ENCODE measurements around the gene PSMB2. TPM values are rescaled to one million over a fixed set of nuclear protein-coding genes. Genes with fewer than 3 reads are reported as not detected.

Gene PSMB2
- total and polyA plus RNA-seq, 10 of the 15 experiments (the other 5 are each of a cell fraction or from before 2014, with no cell fraction given), result 71.7 to 299 (median 145) TPM

DNA sequence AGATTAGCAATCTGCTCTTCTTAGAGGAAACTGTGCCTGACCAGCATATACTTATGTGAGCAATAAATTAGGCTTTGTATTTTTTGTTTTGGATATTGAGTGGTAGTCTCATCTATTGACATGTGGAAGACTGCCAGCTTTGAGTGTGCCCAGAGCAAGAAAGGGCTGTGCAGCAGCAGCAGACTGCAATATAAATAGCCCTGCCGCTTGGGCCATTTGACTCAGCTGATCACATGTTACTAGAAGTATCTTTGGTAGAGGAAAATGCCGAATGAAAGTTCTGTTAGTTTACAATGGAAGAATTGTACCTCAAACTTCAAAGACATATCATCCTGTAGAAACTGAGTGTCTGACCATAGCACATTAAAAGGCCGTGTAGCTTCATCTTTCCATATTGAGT, 9.1 kb upstream of the PSMB2 start:
- no peak for TF ChIP-seq ETV6 (conservative IDR thresholded peaks at IDR 0.05 in 1 of 2, IDR thresholded peaks at IDR 0.05 in 1 of 2; ENCODE audit: borderline replicate concordance in 1 of 2, low read depth in 1 of 2)
- TF ChIP-seq ZSCAN29 (IDR thresholded peaks at IDR 0.05), result no peak
- TF ChIP-seq, protein P1, sequence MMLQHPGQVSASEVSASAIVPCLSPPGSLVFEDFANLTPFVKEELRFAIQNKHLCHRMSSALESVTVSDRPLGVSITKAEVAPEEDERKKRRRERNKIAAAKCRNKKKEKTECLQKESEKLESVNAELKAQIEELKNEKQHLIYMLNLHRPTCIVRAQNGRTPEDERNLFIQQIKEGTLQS (IDR thresholded peaks at IDR 0.05; ENCODE audit: borderline replicate concordance, extremely low read depth, low read depth, low read length), result no peak
- TF ChIP-seq POLR2AphosphoS2 (IDR thresholded peaks at IDR 0.05; ENCODE audit: low read depth, low read length), result no peak
- TF ChIP-seq FOXM1 (IDR thresholded peaks at IDR 0.05; ENCODE audit: low read depth, low read length), result no peak
- TF ChIP-seq KDM1A (IDR thresholded peaks at IDR 0.05; ENCODE audit: borderline replicate concordance), result no peak
- TF ChIP-seq SPI1 (IDR thresholded peaks at IDR 0.05; ENCODE audit: borderline replicate concordance, insufficient read depth, low read depth, low read length), result no peak
- TF ChIP-seq SIN3A (IDR thresholded peaks at IDR 0.05; ENCODE audit: low read depth, low read length), result no peak
- TF ChIP-seq, protein P2, sequence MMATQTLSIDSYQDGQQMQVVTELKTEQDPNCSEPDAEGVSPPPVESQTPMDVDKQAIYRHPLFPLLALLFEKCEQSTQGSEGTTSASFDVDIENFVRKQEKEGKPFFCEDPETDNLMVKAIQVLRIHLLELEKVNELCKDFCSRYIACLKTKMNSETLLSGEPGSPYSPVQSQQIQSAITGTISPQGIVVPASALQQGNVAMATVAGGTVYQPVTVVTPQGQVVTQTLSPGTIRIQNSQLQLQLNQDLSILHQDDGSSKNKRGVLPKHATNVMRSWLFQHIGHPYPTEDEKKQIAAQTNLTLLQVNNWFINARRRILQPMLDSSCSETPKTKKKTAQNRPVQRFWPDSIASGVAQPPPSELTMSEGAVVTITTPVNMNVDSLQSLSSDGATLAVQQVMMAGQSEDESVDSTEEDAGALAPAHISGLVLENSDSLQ (IDR thresholded peaks at IDR 0.05), result no peak
- TF ChIP-seq CHD1 (IDR thresholded peaks at IDR 0.05; ENCODE audit: low read depth, low read length), result no peak
- no peak for TF ChIP-seq STAT1 (conservative IDR thresholded peaks at IDR 0.05)
- TF ChIP-seq, protein P3, sequence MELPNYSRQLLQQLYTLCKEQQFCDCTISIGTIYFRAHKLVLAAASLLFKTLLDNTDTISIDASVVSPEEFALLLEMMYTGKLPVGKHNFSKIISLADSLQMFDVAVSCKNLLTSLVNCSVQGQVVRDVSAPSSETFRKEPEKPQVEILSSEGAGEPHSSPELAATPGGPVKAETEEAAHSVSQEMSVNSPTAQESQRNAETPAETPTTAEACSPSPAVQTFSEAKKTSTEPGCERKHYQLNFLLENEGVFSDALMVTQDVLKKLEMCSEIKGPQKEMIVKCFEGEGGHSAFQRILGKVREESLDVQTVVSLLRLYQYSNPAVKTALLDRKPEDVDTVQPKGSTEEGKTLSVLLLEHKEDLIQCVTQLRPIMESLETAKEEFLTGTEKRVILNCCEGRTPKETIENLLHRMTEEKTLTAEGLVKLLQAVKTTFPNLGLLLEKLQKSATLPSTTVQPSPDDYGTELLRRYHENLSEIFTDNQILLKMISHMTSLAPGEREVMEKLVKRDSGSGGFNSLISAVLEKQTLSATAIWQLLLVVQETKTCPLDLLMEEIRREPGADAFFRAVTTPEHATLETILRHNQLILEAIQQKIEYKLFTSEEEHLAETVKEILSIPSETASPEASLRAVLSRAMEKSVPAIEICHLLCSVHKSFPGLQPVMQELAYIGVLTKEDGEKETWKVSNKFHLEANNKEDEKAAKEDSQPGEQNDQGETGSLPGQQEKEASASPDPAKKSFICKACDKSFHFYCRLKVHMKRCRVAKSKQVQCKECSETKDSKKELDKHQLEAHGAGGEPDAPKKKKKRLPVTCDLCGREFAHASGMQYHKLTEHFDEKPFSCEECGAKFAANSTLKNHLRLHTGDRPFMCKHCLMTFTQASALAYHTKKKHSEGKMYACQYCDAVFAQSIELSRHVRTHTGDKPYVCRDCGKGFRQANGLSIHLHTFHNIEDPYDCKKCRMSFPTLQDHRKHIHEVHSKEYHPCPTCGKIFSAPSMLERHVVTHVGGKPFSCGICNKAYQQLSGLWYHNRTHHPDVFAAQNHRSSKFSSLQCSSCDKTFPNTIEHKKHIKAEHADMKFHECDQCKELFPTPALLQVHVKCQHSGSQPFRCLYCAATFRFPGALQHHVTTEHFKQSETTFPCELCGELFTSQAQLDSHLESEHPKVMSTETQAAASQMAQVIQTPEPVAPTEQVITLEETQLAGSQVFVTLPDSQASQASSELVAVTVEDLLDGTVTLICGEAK (IDR thresholded peaks at IDR 0.05; ENCODE audit: borderline replicate concordance), result no peak
- no peak for TF ChIP-seq ESRRA (IDR thresholded peaks at IDR 0.05; ENCODE audit: low read length)
- no peak for TF ChIP-seq NR2C1 (IDR thresholded peaks at IDR 0.05)
- no peak for TF ChIP-seq CBFB (IDR thresholded peaks at IDR 0.05; ENCODE audit: low read depth)
- TF ChIP-seq BRCA1 (IDR thresholded peaks at IDR 0.05; ENCODE audit: low read depth, low read length), result no peak
- TF ChIP-seq, protein P4, sequence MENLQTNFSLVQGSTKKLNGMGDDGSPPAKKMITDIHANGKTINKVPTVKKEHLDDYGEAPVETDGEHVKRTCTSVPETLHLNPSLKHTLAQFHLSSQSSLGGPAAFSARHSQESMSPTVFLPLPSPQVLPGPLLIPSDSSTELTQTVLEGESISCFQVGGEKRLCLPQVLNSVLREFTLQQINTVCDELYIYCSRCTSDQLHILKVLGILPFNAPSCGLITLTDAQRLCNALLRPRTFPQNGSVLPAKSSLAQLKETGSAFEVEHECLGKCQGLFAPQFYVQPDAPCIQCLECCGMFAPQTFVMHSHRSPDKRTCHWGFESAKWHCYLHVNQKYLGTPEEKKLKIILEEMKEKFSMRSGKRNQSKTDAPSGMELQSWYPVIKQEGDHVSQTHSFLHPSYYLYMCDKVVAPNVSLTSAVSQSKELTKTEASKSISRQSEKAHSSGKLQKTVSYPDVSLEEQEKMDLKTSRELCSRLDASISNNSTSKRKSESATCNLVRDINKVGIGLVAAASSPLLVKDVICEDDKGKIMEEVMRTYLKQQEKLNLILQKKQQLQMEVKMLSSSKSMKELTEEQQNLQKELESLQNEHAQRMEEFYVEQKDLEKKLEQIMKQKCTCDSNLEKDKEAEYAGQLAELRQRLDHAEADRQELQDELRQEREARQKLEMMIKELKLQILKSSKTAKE (IDR thresholded peaks at IDR 0.05; ENCODE audit: low read depth, poor library complexity, severe bottlenecking), result no peak
- no peak for TF ChIP-seq ZBED1 (IDR thresholded peaks at IDR 0.05; ENCODE audit: borderline replicate concordance)
- FAIRE-seq, result no peak
- Histone ChIP-seq H3K36me3 (ENCODE audit: control insufficient read depth in 2 of 2, insufficient read depth in 2 of 2, low read length in 1 of 2) (no peaks in the 10 kb centered on the region), H3K4me1 (ENCODE audit: control insufficient read depth, insufficient read depth, low read length) (no peaks in the 10 kb centered on the region), H4K20me1 (ENCODE audit: control insufficient read depth, insufficient read depth) (no peaks in the 10 kb centered on the region), H3K4me3 (no peak overlapping the region), H2AFZ (ENCODE audit: control insufficient read depth, low read depth, low read length) (no peak overlapping the region), H3K9ac (ENCODE audit: control insufficient read depth, insufficient read depth, low read length) (no peak overlapping the region), H3K27ac (ENCODE audit: control insufficient read depth, insufficient read depth) (no peak overlapping the region), H3K4me2 (ENCODE audit: control insufficient read depth, insufficient read depth) (no peak overlapping the region), H3K79me2 (ENCODE audit: control insufficient read depth, insufficient read depth, low read length) (no peaks in the 10 kb centered on the region), H3K27me3 (replicated peaks in 1 of 2; ENCODE audit: control insufficient read depth in 2 of 2, insufficient read depth in 2 of 2, low read length in 1 of 2) (no peaks in the 10 kb centered on the region; a peak in 1 of 4 replicates), H3K9me3 (replicated peaks; ENCODE audit: control insufficient read depth, insufficient read depth, low read length) (no peaks in the 10 kb centered on the region)
- in situ Hi-C loops (cut with MboI), result no loop called here
- DNase-seq (ENCODE audit: low read depth, low spot score), result no peak
- ChIA-PET RAD21 (ENCODE audit: unreplicated experiment) (no interaction called here), SMC1A (ENCODE audit: uncharacterized antibody, unreplicated experiment) (interaction anchor here (1.0 kb wide), 1 partner anchor 13 kb away, joined by 4 read pairs; no protein-coding TSS in a partner anchor), CTCF (interaction anchor here (1.4 kb wide), 1 partner anchor 66 kb away, joined by 3 read pairs; no protein-coding TSS in a partner anchor), POLR2A (no interaction called here)
- intact Hi-C loops (cut with micrococcal nuclease; ENCODE audit: unreplicated experiment), result no loop called here
- ATAC-seq, result no peak
- 24% methylated on average over 3 of the region's 3 CpGs for WGBS (ENCODE audit: insufficient coverage, insufficient replicate concordance, low lambda C conversion rate, missing lambda C conversion rate)
- no TSS peak for BruUV-seq (replicated peaks)
